ENCODE data around the gene PHACTR1. TPM values are rescaled to one million over a fixed set of nuclear protein-coding genes. Genes with fewer than 3 reads are reported as not detected.

The PHACTR1 gene
- total and polyA plus RNA-seq, 4 donors, result 0.31 to 1.5 (median 0.79) TPM

DNA sequence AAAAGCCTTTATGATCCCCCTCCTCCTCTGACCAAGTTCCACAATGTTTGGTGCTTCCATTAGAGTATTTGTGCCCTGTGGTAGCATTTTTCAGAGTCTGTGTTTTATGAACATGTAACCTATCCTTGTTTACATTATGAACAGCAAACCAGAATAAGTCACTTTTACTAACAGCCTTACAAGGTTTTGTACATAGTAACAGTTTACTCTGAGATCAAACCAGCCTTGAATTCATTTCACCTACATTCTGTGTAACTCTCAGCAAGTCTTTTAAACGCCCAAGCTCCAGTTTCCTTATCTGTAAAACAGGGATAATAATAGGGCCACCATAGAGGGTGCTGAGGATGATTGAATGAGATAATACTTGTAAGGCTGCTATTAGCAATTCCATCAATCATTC lies 175.0 kb downstream of the PHACTR1 start:
- Histone ChIP-seq H3K9me3 (ENCODE audit: control insufficient read depth in 4 of 4, low read length in 3 of 4) (peaks cover 0 to 3% (median 0%) of the 10 kb centered on the region in 4 donors), H3K4me1 (ENCODE audit: control insufficient read depth in 4 of 4, insufficient read depth in 4 of 4, low read length in 3 of 4) (peaks cover 0 to 4% (median 0%) of the 10 kb centered on the region in 4 donors), H3K36me3 (ENCODE audit: control insufficient read depth in 4 of 4, insufficient read depth in 3 of 4, low read depth in 1 of 4, low read length in 3 of 4) (no peaks in the 10 kb centered on the region), H3K4me3 (ENCODE audit: low read depth in 1 of 3, low read length in 3 of 3) (no peak overlapping the region), H3K27me3 (ENCODE audit: control insufficient read depth in 4 of 4, insufficient read depth in 4 of 4, low read length in 3 of 4) (no peaks in the 10 kb centered on the region), H3K27ac (ENCODE audit: low read depth in 1 of 2, low read length in 2 of 2) (no peak overlapping the region), H3K9ac (ENCODE audit: low read depth in 1 of 2, low read length in 2 of 2) (no peak overlapping the region)
- TF ChIP-seq GABPA (IDR thresholded peaks at IDR 0.05 in 1 of 2, conservative IDR thresholded peaks at IDR 0.05 in 1 of 2), result no peak
- 57% methylated on average over 1 of the region's 1 CpG for WGBS
- no peak for DNase-seq (ENCODE audit: low spot score)

DNA sequence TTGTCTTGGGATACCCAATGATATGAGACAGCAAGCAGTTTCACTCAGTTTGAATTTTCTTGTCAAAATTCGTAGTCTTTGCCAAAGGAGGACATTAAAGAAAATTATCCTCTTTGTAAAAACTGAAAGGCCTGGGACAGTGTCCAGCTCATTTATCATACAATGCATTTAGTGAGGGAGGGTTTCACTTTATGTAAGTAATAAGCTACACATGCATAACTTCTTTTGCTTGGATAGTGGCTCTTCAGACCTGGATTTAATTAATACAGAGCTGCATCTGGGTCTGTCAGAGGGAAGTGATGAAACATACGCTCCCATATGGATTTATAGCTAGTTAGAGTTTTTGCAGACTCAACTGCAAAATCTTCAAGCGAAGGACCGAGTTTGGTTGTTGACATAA lies 175.6 kb downstream of the PHACTR1 start:
- TF ChIP-seq RAD21 (IDR thresholded peaks at IDR 0.05) (no peak), EGR1 (IDR thresholded peaks at IDR 0.05; ENCODE audit: low read depth in 2 of 2) (no peak), YY1 (IDR thresholded peaks at IDR 0.05) (no peak), FOXA2 (IDR thresholded peaks at IDR 0.05) (no peak), HNF4A (conservative IDR thresholded peaks at IDR 0.05) (no peak), TAF1 (conservative IDR thresholded peaks at IDR 0.05) (no peak), SP1 (IDR thresholded peaks at IDR 0.05) (no peak), RXRA (IDR thresholded peaks at IDR 0.05) (no peak), JUND (IDR thresholded peaks at IDR 0.05) (no peak), GABPA (IDR thresholded peaks at IDR 0.05 in 1 of 2, conservative IDR thresholded peaks at IDR 0.05 in 1 of 2) (no peak), HNF4G (IDR thresholded peaks at IDR 0.05) (no peak), FOXA1 (IDR thresholded peaks at IDR 0.05) (no peak), NR2F2 (IDR thresholded peaks at IDR 0.05) (no peak)
- TF ChIP-seq, protein P1, sequence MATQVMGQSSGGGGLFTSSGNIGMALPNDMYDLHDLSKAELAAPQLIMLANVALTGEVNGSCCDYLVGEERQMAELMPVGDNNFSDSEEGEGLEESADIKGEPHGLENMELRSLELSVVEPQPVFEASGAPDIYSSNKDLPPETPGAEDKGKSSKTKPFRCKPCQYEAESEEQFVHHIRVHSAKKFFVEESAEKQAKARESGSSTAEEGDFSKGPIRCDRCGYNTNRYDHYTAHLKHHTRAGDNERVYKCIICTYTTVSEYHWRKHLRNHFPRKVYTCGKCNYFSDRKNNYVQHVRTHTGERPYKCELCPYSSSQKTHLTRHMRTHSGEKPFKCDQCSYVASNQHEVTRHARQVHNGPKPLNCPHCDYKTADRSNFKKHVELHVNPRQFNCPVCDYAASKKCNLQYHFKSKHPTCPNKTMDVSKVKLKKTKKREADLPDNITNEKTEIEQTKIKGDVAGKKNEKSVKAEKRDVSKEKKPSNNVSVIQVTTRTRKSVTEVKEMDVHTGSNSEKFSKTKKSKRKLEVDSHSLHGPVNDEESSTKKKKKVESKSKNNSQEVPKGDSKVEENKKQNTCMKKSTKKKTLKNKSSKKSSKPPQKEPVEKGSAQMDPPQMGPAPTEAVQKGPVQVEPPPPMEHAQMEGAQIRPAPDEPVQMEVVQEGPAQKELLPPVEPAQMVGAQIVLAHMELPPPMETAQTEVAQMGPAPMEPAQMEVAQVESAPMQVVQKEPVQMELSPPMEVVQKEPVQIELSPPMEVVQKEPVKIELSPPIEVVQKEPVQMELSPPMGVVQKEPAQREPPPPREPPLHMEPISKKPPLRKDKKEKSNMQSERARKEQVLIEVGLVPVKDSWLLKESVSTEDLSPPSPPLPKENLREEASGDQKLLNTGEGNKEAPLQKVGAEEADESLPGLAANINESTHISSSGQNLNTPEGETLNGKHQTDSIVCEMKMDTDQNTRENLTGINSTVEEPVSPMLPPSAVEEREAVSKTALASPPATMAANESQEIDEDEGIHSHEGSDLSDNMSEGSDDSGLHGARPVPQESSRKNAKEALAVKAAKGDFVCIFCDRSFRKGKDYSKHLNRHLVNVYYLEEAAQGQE (IDR thresholded peaks at IDR 0.05), result no peak
- TF ChIP-seq, protein P2, sequence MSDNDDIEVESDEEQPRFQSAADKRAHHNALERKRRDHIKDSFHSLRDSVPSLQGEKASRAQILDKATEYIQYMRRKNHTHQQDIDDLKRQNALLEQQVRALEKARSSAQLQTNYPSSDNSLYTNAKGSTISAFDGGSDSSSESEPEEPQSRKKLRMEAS (IDR thresholded peaks at IDR 0.05), result no peak
- TF ChIP-seq, protein P3, sequence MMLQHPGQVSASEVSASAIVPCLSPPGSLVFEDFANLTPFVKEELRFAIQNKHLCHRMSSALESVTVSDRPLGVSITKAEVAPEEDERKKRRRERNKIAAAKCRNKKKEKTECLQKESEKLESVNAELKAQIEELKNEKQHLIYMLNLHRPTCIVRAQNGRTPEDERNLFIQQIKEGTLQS (IDR thresholded peaks at IDR 0.05), result no peak
- TF ChIP-seq, protein P4, sequence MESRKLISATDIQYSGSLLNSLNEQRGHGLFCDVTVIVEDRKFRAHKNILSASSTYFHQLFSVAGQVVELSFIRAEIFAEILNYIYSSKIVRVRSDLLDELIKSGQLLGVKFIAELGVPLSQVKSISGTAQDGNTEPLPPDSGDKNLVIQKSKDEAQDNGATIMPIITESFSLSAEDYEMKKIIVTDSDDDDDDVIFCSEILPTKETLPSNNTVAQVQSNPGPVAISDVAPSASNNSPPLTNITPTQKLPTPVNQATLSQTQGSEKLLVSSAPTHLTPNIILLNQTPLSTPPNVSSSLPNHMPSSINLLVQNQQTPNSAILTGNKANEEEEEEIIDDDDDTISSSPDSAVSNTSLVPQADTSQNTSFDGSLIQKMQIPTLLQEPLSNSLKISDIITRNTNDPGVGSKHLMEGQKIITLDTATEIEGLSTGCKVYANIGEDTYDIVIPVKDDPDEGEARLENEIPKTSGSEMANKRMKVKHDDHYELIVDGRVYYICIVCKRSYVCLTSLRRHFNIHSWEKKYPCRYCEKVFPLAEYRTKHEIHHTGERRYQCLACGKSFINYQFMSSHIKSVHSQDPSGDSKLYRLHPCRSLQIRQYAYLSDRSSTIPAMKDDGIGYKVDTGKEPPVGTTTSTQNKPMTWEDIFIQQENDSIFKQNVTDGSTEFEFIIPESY (IDR thresholded peaks at IDR 0.05), result no peak
- Histone ChIP-seq H3K4me3 (ENCODE audit: low read depth in 1 of 3, low read length in 3 of 3) (no peak overlapping the region), H3K9me3 (ENCODE audit: control insufficient read depth in 4 of 4, low read length in 3 of 4) (peaks cover 0 to 3% (median 0%) of the 10 kb centered on the region in 4 donors), H3K36me3 (ENCODE audit: control insufficient read depth in 4 of 4, insufficient read depth in 3 of 4, low read depth in 1 of 4, low read length in 3 of 4) (no peaks in the 10 kb centered on the region), H3K9ac (ENCODE audit: low read depth in 1 of 2, low read length in 2 of 2) (no peak overlapping the region), H3K27me3 (ENCODE audit: control insufficient read depth in 4 of 4, insufficient read depth in 4 of 4, low read length in 3 of 4) (no peaks in the 10 kb centered on the region), H3K27ac (ENCODE audit: low read depth in 1 of 2, low read length in 2 of 2) (no peak overlapping the region), H3K4me1 (ENCODE audit: control insufficient read depth in 4 of 4, insufficient read depth in 4 of 4, low read length in 3 of 4) (peaks cover 0 to 4% (median 0%) of the 10 kb centered on the region in 4 donors)
- no peak for DNase-seq (ENCODE audit: low spot score)
- WGBS, result 68% methylated on average over 4 of the region's 4 CpGs

All from liver (tissue), 9 donors.